K562 (cell line): ENCODE measurements around the gene GNAT1. TPM values are rescaled to one million over a fixed set of nuclear protein-coding genes. Genes with fewer than 3 reads are reported as not detected.

Experiments
- ATF1 ChIP-seq, 2 experiments: fragments of 450-650 bp in 1 of 2; IDR thresholded peaks; 2 replicates each; pipeline ENCODE4 v1.6.1; 2016; ENCODE audit warnings: missing compliant biosample characterization in 1 of 2, missing genetic modification characterization in 1 of 2
- E2F6 ChIP-seq, 2 experiments: IDR thresholded peaks; 2 replicates each; pipeline ENCODE4 v1.6.1; 2011; ENCODE audit warnings: borderline replicate concordance in 1 of 2, control low read depth in 1 of 2, low read depth in 1 of 2, low read length in 1 of 2, mild to moderate bottlenecking in 1 of 2, mixed read lengths in 1 of 2, moderate library complexity in 1 of 2; ENCODE audit not compliant: insufficient read depth in 1 of 2, insufficient read length in 1 of 2, poor library complexity in 1 of 2, severe bottlenecking in 1 of 2; ENCODE audit errors: extremely low read depth in 1 of 2
- ETS1 ChIP-seq: conservative IDR thresholded peaks from 2 replicates; pipeline ENCODE4 v1.6.1; 2011; ENCODE audit warnings: low read depth, mild to moderate bottlenecking, low read length; ENCODE audit not compliant: control insufficient read depth
- GABPA ChIP-seq: fragments of 200-800 bp; sonication (Bioruptor generic); conservative IDR thresholded peaks from 2 replicates; pipeline ENCODE4 v1.6.1; 2016; ENCODE audit warnings: low read depth, missing genetic modification characterization, missing compliant biosample characterization
- VEZF1 ChIP-seq: fragments of 200-800 bp; sonication (Bioruptor generic); IDR thresholded peaks from 2 replicates; pipeline ENCODE4 v1.6.1; 2017; ENCODE audit warnings: missing genetic modification characterization, missing compliant biosample characterization
- ZNF77 ChIP-seq: fragments of 250-450 bp; sonication (Bioruptor Pico); IDR thresholded peaks from 2 replicates; pipeline ENCODE4 v1.5.0; 2020
- polyA plus RNA-seq, 8 experiments: library from polyadenylated mRNA; depleted of rRNA in 4 of 8; stranded (reverse) in 5 of 8; unstranded in 3 of 8; fragments of >200 nt; fragmentation: Nextera tagmentation in 2 of 8; fragmentation: Illumina TruSeq in 1 of 8; extraction: Ambion mirVana in 2 of 8; extraction: Trizol in 1 of 8; gene quantifications; 2 replicates each; pipeline versions ENCODE4 v1.2.1 to v1.2.3, GENCODE V29; 2011 to 2014; ENCODE audit warnings: inconsistent platforms in 1 of 8, missing spikeins in 1 of 8
- total RNA-seq, 7 experiments: library from RNA; depleted of rRNA in 6 of 7; stranded (reverse); fragments of >200 nt in 6 of 7; fragmentation: Illumina TruSeq in 2 of 7; extraction: Trizol in 2 of 7; gene quantifications; 2 replicates each; pipeline versions ENCODE4 v1.2.1 to v1.2.3, GENCODE V29; 2011 to 2021; ENCODE audit warnings: low replicate concordance in 1 of 7
- TF ChIP-seq, protein P1 (sequence below): fragments of 450-650 bp; formaldehyde crosslinking; IDR thresholded peaks from 2 replicates; pipeline ENCODE4 v1.4.0; 2020; ENCODE audit warnings: mild to moderate bottlenecking, moderate library complexity
- TF ChIP-seq, protein P2 (sequence below): fragments of 450-650 bp; IDR thresholded peaks from 2 replicates; pipeline ENCODE4 v1.6.1; 2016; ENCODE audit warnings: missing biosample characterization, missing genetic modification characterization
- TF ChIP-seq, protein P3 (sequence below): fragments of 250-450 bp; sonication (Bioruptor Pico); IDR thresholded peaks from 2 replicates; pipeline ENCODE4 v1.5.0; 2022; ENCODE audit warnings: mild to moderate bottlenecking
- TF ChIP-seq, protein P4 (sequence below): sonication (generic); formaldehyde crosslinking; IDR thresholded peaks from 2 replicates; pipeline ENCODE4 v1.8.0; 2022; ENCODE audit warnings: mild to moderate bottlenecking, missing genetic modification reagents
- TF ChIP-seq, protein P5 (sequence below): fragments of 450-650 bp; formaldehyde crosslinking; IDR thresholded peaks from 2 replicates; pipeline ENCODE4 v1.4.0; 2020; ENCODE audit warnings: mild to moderate bottlenecking, mixed read lengths
- TF ChIP-seq, protein P6 (sequence below): sonication (generic); formaldehyde crosslinking; IDR thresholded peaks from 2 replicates; pipeline ENCODE4 v1.8.1; 2023; ENCODE audit warnings: mild to moderate bottlenecking, missing genetic modification reagents

Gene GNAT1
- total and polyA plus RNA-seq, 9 of the 15 experiments (the other 6 are each of a cell fraction or from before 2014, with no cell fraction given), result not detected

DNA sequence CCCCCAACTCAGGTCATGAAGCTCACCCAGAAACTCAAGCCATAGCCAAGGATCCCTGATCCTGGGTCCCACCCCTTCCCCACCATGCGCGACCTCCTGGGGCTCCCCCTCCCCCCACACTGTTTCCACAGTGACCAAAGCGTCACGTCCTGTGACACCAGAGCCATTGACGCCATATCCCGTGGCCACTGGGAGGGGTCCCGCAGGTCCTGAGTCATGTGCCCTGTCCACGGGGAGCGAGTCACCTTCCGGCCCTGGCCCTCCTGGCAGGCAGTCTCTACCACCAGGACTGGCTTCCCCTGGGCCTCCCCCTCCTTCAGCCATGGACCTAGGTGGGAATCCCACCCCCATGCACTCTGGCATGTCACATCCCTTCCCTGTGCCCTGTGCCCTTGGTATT lies 20.7 kb upstream of the GNAT1 start (continued):
- TF ChIP-seq, protein P1, sequence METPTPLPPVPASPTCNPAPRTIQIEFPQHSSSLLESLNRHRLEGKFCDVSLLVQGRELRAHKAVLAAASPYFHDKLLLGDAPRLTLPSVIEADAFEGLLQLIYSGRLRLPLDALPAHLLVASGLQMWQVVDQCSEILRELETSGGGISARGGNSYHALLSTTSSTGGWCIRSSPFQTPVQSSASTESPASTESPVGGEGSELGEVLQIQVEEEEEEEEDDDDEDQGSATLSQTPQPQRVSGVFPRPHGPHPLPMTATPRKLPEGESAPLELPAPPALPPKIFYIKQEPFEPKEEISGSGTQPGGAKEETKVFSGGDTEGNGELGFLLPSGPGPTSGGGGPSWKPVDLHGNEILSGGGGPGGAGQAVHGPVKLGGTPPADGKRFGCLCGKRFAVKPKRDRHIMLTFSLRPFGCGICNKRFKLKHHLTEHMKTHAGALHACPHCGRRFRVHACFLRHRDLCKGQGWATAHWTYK (CRISPR knock-in tag), result peak; percentile 76; the same call in 1 of the 2 replicates
- TF ChIP-seq ATF1 (CRISPR knock-in tag; IDR thresholded peaks at IDR 0.05), result no peak
- TF ChIP-seq ATF1 (tag; IDR thresholded peaks at IDR 0.05), result peak; percentile 44
- TF ChIP-seq, protein P2, sequence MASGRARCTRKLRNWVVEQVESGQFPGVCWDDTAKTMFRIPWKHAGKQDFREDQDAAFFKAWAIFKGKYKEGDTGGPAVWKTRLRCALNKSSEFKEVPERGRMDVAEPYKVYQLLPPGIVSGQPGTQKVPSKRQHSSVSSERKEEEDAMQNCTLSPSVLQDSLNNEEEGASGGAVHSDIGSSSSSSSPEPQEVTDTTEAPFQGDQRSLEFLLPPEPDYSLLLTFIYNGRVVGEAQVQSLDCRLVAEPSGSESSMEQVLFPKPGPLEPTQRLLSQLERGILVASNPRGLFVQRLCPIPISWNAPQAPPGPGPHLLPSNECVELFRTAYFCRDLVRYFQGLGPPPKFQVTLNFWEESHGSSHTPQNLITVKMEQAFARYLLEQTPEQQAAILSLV (tag), result no peak
- TF ChIP-seq E2F6 (IDR thresholded peaks at IDR 0.05; ENCODE audit: borderline replicate concordance in 1 of 2, extremely low read depth in 1 of 2, insufficient read depth in 1 of 2, insufficient read length in 1 of 2, low read depth in 1 of 2, low read length in 1 of 2, poor library complexity in 1 of 2, severe bottlenecking in 1 of 2), result peak in 1 of 2 experiments; percentile 50
- TF ChIP-seq ETS1, result 0 out of 2 replicates have a peak, but pooled peaks have one; percentile 22
- TF ChIP-seq, protein P3, sequence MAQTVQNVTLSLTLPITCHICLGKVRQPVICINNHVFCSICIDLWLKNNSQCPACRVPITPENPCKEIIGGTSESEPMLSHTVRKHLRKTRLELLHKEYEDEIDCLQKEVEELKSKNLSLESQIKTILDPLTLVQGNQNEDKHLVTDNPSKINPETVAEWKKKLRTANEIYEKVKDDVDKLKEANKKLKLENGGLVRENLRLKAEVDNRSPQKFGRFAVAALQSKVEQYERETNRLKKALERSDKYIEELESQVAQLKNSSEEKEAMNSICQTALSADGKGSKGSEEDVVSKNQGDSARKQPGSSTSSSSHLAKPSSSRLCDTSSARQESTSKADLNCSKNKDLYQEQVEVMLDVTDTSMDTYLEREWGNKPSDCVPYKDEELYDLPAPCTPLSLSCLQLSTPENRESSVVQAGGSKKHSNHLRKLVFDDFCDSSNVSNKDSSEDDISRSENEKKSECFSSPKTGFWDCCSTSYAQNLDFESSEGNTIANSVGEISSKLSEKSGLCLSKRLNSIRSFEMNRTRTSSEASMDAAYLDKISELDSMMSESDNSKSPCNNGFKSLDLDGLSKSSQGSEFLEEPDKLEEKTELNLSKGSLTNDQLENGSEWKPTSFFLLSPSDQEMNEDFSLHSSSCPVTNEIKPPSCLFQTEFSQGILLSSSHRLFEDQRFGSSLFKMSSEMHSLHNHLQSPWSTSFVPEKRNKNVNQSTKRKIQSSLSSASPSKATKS, result no peak
- no peak for TF ChIP-seq ZNF77 (CRISPR knock-in tag)
- TF ChIP-seq, protein P4, sequence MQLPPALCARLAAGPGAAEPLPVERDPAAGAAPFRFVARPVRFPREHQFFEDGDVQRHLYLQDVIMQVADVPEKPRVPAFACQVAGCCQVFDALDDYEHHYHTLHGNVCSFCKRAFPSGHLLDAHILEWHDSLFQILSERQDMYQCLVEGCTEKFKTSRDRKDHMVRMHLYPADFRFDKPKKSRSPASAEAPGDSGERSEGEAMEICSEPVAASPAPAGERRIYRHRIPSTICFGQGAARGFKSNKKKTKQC (CRISPR knock-in tag), result no peak
- TF ChIP-seq VEZF1 (CRISPR knock-in tag), result peak; percentile 28; the same call in 1 of the 2 replicates
- TF ChIP-seq, protein P5, sequence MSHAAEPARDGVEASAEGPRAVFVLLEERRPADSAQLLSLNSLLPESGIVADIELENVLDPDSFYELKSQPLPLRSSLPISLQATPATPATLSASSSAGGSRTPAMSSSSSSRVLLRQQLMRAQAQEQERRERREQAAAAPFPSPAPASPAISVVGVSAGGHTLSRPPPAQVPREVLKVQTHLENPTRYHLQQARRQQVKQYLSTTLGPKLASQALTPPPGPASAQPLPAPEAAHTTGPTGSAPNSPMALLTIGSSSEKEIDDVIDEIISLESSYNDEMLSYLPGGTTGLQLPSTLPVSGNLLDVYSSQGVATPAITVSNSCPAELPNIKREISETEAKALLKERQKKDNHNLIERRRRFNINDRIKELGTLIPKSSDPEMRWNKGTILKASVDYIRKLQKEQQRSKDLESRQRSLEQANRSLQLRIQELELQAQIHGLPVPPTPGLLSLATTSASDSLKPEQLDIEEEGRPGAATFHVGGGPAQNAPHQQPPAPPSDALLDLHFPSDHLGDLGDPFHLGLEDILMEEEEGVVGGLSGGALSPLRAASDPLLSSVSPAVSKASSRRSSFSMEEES (CRISPR knock-in tag), result no peak
- TF ChIP-seq GABPA (tag), result peak; percentile 72
- TF ChIP-seq, protein P6, sequence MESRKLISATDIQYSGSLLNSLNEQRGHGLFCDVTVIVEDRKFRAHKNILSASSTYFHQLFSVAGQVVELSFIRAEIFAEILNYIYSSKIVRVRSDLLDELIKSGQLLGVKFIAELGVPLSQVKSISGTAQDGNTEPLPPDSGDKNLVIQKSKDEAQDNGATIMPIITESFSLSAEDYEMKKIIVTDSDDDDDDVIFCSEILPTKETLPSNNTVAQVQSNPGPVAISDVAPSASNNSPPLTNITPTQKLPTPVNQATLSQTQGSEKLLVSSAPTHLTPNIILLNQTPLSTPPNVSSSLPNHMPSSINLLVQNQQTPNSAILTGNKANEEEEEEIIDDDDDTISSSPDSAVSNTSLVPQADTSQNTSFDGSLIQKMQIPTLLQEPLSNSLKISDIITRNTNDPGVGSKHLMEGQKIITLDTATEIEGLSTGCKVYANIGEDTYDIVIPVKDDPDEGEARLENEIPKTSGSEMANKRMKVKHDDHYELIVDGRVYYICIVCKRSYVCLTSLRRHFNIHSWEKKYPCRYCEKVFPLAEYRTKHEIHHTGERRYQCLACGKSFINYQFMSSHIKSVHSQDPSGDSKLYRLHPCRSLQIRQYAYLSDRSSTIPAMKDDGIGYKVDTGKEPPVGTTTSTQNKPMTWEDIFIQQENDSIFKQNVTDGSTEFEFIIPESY, result no peak
